K562 treated with DMSO at 1 percent for 4 hours (cell line): ENCODE measurements around the gene MSN. TPM values are rescaled to one million over a fixed set of nuclear protein-coding genes. Genes with fewer than 3 reads are reported as not detected.

Experiments
- total RNA-seq: library from RNA; unstranded; fragments of 300-600 nt; gene quantifications from 2 replicates; pipeline ENCODE4 v1.2.3, GENCODE V29; 2022; ENCODE audit not compliant: insufficient read depth

MSN gene
- total RNA-seq: 223 and 237 TPM in 2 replicates

GRCh38 chrX:65667503-65668376 lies at the start of gene MSN:
Gene MSN, plus strand, starts transcription at chrX:65667654. Its CDS starts 188 bp downstream, at chrX:65667842.

Other genes with a start within 250 kb of the MSN start
- 32.7 and 40.2 TPM in 2 replicates for gene LAS1L, start 132.9 kb upstream of the MSN start, total RNA-seq